Thyroid gland (tissue), 4 donors: ENCODE data around the gene CMTR1.
"Not testable (repeated sequence)": the region's sequence is repeated elsewhere in the genome, so short reads cannot be mapped to it uniquely, and the experiment has no call there.

Experiments used
- CTCF ChIP-seq, 6 experiments: fragments of 200-600 bp in 3 of 6; fragments of 450-650 bp in 3 of 6; sonication (generic) in 3 of 6; IDR thresholded peaks; one replicate each; pipeline ENCODE4 v1.5.1; 2016 to 2019; ENCODE audit warnings: antibody characterized with exemption in 6 of 6, mild to moderate bottlenecking in 2 of 6, inconsistent platforms in 1 of 6, moderate library complexity in 1 of 6
- POLR2A ChIP-seq, 2 donors: fragments of 450-650 bp; IDR thresholded peaks; one replicate each; pipeline ENCODE4 v1.6.1; 2017; ENCODE audit warnings: antibody characterized with exemption in 2 of 2, mild to moderate bottlenecking in 2 of 2, moderate library complexity in 1 of 2

- not testable (repeated sequence) for TF ChIP-seq CTCF, POLR2A (IDR thresholded peaks at IDR 0.05)
Observed at GRCh38 chr6:37401658-37402057, 31.4 kb upstream of the CMTR1 start.
